Mesenchymal stem cell (in vitro differentiated cells and primary cell): ENCODE measurements around the gene CORT.
A peak's percentile ranks its signal among the peaks of the same experiment; 100 is the strongest.

ENCODE experiments used
- DNase-seq: peaks from one replicate; pipeline ENCODE4 v3.0.0-alpha.2; 2013
- H2AFZ ChIP-seq: one replicate; pipeline ENCODE4 v1.6.1; 2013; ENCODE audit warnings: low read depth, mild to moderate bottlenecking, control low read depth, inconsistent platforms, low read length, moderate library complexity
- H2AK5ac ChIP-seq: 2 replicates; pipeline ENCODE4 v1.6.1; 2013; ENCODE audit warnings: low read length, moderate library complexity, mild to moderate bottlenecking, inconsistent platforms; ENCODE audit not compliant: severe bottlenecking
- H2BK120ac ChIP-seq: one replicate; pipeline ENCODE4 v1.6.1; 2013; ENCODE audit warnings: low read depth, mild to moderate bottlenecking, inconsistent platforms, low read length, moderate library complexity
- H2BK12ac ChIP-seq, 2 experiments: one replicate each; pipeline ENCODE4 v1.6.1; 2013; ENCODE audit warnings: inconsistent platforms in 2 of 2, low read length in 2 of 2, mild to moderate bottlenecking in 2 of 2, moderate library complexity in 2 of 2, control low read depth in 1 of 2
- H2BK15ac ChIP-seq: one replicate; pipeline ENCODE4 v1.6.1; 2013; ENCODE audit warnings: mild to moderate bottlenecking, low read depth, inconsistent platforms; ENCODE audit not compliant: poor library complexity, severe bottlenecking
- H2BK5ac ChIP-seq: 2 replicates; pipeline ENCODE4 v1.6.1; 2013; ENCODE audit warnings: low read depth, mild to moderate bottlenecking, low read length, control low read depth, inconsistent platforms; ENCODE audit not compliant: poor library complexity, severe bottlenecking
- H3K14ac ChIP-seq, 2 experiments: one replicate each; pipeline ENCODE4 v1.6.1; 2013; ENCODE audit warnings: inconsistent platforms in 2 of 2, low read length in 2 of 2, control low read depth in 1 of 2, mild to moderate bottlenecking in 1 of 2, moderate library complexity in 1 of 2
- H3K18ac ChIP-seq, 2 experiments: one replicate each; pipeline ENCODE4 v1.6.1; 2013; ENCODE audit warnings: inconsistent platforms in 2 of 2, low read length in 2 of 2, control low read depth in 1 of 2, low read depth in 1 of 2, mild to moderate bottlenecking in 1 of 2
- H3K23ac ChIP-seq, 2 experiments: one replicate each; pipeline ENCODE4 v1.6.1; 2013; ENCODE audit warnings: inconsistent platforms in 2 of 2, low read length in 2 of 2, mild to moderate bottlenecking in 2 of 2, moderate library complexity in 2 of 2, control low read depth in 1 of 2
- H3K27ac ChIP-seq: 2 replicates; pipeline ENCODE4 v1.5.1; 2013; ENCODE audit warnings: mild to moderate bottlenecking, moderate library complexity, low read length, control low read depth, inconsistent platforms; ENCODE audit not compliant: poor library complexity, severe bottlenecking
- H3K27me3 ChIP-seq, 2 experiments: 2 replicates each; pipeline versions ENCODE4 v1.6.1 to v1.7.0; 2013; ENCODE audit warnings: low read length in 2 of 2, mild to moderate bottlenecking in 2 of 2, moderate library complexity in 2 of 2, control low read depth in 1 of 2, inconsistent platforms in 1 of 2; ENCODE audit not compliant: control insufficient read depth in 1 of 2, insufficient read depth in 1 of 2
- H3K36me3 ChIP-seq, 2 experiments: 2 replicates each; pipeline versions ENCODE4 v1.6.1 to v1.7.0; 2013; ENCODE audit warnings: low read length in 2 of 2, control low read depth in 1 of 2, inconsistent platforms in 1 of 2, low read depth in 1 of 2, mild to moderate bottlenecking in 1 of 2; ENCODE audit not compliant: insufficient read depth in 2 of 2, control insufficient read depth in 1 of 2
- H3K4ac ChIP-seq, 2 experiments: one replicate each; pipeline ENCODE4 v1.6.1; 2013; ENCODE audit warnings: inconsistent platforms in 2 of 2, low read length in 2 of 2, mild to moderate bottlenecking in 2 of 2, moderate library complexity in 2 of 2, control low read depth in 1 of 2, low read depth in 1 of 2
- H3K4me1 ChIP-seq: 2 replicates; pipeline ENCODE4 v1.6.1; 2013; ENCODE audit warnings: low read depth, low read length, control low read depth; ENCODE audit not compliant: control insufficient read depth, insufficient read depth
- H3K4me2 ChIP-seq: 2 replicates; pipeline ENCODE4 v1.6.1; 2013; ENCODE audit warnings: low read length, mild to moderate bottlenecking, inconsistent platforms; ENCODE audit not compliant: poor library complexity, severe bottlenecking
- H3K4me3 ChIP-seq, 2 experiments: 2 replicates each; pipeline versions ENCODE4 v1.5.1 to v1.7.0; 2013; ENCODE audit warnings: low read length in 2 of 2, mild to moderate bottlenecking in 2 of 2, control low read depth in 1 of 2, low read depth in 1 of 2; ENCODE audit not compliant: insufficient read depth in 1 of 2
- H3K79me1 ChIP-seq: replicated peaks from 2 replicates; pipeline ENCODE4 v1.6.1; 2013; ENCODE audit warnings: mild to moderate bottlenecking, control low read depth, low read length, inconsistent platforms; ENCODE audit not compliant: poor library complexity, severe bottlenecking
- H3K9ac ChIP-seq: 2 replicates; pipeline ENCODE4 v1.7.0; 2013; ENCODE audit warnings: mild to moderate bottlenecking, low read length, moderate library complexity
- H3K9me3 ChIP-seq: 2 replicates; pipeline ENCODE4 v1.7.0; 2013; ENCODE audit warnings: mild to moderate bottlenecking, low read length; ENCODE audit not compliant: control insufficient read depth
- H4K8ac ChIP-seq: one replicate; pipeline ENCODE4 v1.6.1; 2013; ENCODE audit warnings: inconsistent platforms, mild to moderate bottlenecking, low read length, moderate library complexity
- H4K91ac ChIP-seq: one replicate; pipeline ENCODE4 v1.6.1; 2013; ENCODE audit warnings: mild to moderate bottlenecking, low read length, inconsistent platforms
- WGBS: methylation state at CpG from one replicate; pipeline ENCODE4 v1.1.7; 2013; ENCODE audit warnings: mixed read lengths; 5-methylcytosine and 5-hydroxymethylcytosine counted together

The CORT gene

DNA sequence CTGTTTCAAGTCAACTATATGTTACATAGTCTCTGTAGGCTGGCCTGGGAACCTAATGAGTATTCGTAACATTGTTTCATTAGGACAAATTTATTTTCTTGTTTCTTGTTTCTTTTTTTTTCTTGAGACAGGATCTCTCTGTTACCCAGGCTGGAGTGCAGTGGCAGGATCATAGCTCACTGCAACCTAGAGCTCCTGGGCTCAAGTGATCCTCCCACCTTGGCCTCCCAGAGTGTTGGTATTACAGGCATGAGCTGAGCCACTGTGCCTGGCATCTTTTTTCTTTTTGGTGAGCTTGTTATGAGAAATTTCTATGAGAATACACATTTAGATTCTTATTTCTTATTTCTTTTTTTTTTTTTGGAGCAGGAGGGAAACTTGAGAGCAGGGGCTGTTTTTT is 12.8 kb upstream of the CORT start:
- Histone ChIP-seq H3K14ac (no peak overlapping the region), H3K4me3 (no peak overlapping the region), H2BK15ac (no peak overlapping the region), H3K4me1 (peaks cover 7% of the 10 kb centered on the region), H3K27me3 (no peaks in the 10 kb centered on the region), H4K91ac (no peak overlapping the region), H3K4me2 (no peak overlapping the region), H2AFZ (no peak overlapping the region), H3K27ac (no peak overlapping the region), H3K79me1 (peaks cover 22% of the 10 kb centered on the region), H3K9me3 (no peaks in the 10 kb centered on the region), H4K8ac (no peak overlapping the region), H3K9ac (no peak overlapping the region), H3K18ac (no peak overlapping the region), H3K23ac (no peak overlapping the region), H2BK12ac (no peak overlapping the region), H2BK120ac (no peak overlapping the region), H2AK5ac (no peak overlapping the region), H3K4ac (no peak overlapping the region), H2BK5ac (no peak overlapping the region), H3K36me3 (peaks cover 0 to 16% of the 10 kb centered on the region in 2 experiments)
- DNase-seq: no peak
- 100% methylated on average over 1 of the region's 1 CpG for WGBS

DNA sequence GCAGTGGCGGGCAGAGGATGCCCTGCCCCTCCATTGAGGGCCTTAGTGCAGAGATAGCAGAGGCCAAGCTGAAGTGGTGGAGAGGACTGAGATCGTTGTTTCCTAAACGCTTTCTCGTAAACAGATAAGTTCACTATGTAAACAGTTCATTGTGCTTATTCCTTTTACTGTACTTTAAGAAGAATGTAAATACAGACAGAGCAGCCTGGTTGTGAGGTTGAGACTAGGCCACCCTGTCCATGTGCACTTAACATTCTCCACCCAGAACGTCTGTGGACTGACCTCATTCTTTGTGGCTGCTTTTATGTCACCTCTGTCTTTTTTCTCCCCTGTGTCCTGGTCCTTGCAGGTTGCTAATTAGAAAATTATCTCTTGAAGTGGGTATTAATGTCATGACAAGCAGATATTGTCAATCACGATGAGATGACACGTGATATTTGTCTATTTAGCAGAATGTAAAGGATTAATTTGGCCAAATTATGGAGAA is 11.1 kb upstream of the CORT start:
- Histone ChIP-seq H4K91ac (no peak overlapping the region), H3K4ac (no peak overlapping the region), H3K4me1 (no peaks in the 10 kb centered on the region), H3K27me3 (no peaks in the 10 kb centered on the region), H3K14ac (no peak overlapping the region), H3K23ac (no peak overlapping the region), H3K4me3 (no peak overlapping the region), H3K4me2 (no peak overlapping the region), H2BK120ac (no peak overlapping the region), H3K36me3 (peaks cover 0 to 22% of the 10 kb centered on the region in 2 experiments), H3K79me1 (peaks cover 12% of the 10 kb centered on the region), H2BK5ac (no peak overlapping the region), H2AK5ac (no peak overlapping the region), H2BK12ac (no peak overlapping the region), H4K8ac (no peak overlapping the region), H2BK15ac (no peak overlapping the region), H3K9me3 (no peaks in the 10 kb centered on the region), H3K18ac (no peak overlapping the region), H3K9ac (no peak overlapping the region), H2AFZ (no peak overlapping the region), H3K27ac (no peak overlapping the region)
- peak; percentile 78 for DNase-seq
- 61% methylated on average over 4 of the region's 7 CpGs for WGBS

DNA sequence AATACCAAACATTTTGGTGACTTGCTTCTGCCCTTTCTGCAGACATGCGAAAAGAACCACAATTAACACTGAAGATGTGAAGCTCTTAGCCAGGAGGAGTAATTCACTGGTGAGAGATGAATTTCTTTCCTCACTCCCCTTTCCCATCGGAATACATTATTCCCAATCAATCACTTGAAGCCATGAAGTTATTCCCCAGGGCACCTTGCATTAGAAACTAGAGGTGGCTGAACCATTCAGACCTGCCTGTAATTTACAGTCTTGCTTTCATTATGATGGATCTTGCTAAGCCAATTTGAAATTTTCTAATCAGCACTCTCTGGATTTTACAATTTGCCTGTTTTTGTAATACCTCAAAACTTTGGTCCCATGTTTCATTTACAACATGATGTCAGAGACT is 9.5 kb upstream of the CORT start:
- WGBS: 97% methylated on average over 2 of the region's 2 CpGs
- DNase-seq: no peak
- Histone ChIP-seq H2BK120ac (no peak overlapping the region), H3K27me3 (no peaks in the 10 kb centered on the region), H2AK5ac (no peak overlapping the region), H4K8ac (no peak overlapping the region), H3K9me3 (no peaks in the 10 kb centered on the region), H3K9ac (no peak overlapping the region), H3K27ac (no peak overlapping the region), H3K4me3 (no peak overlapping the region), H2BK5ac (no peak overlapping the region), H3K14ac (no peak overlapping the region), H2AFZ (no peak overlapping the region), H3K23ac (no peak overlapping the region), H3K4ac (no peak overlapping the region), H3K4me1 (no peaks in the 10 kb centered on the region), H2BK15ac (no peak overlapping the region), H3K36me3 (peaks cover 0 to 27% of the 10 kb centered on the region in 2 experiments), H3K79me1 (peaks cover 6% of the 10 kb centered on the region), H4K91ac (no peak overlapping the region), H3K4me2 (no peak overlapping the region), H3K18ac (no peak overlapping the region), H2BK12ac (no peak overlapping the region)

DNA sequence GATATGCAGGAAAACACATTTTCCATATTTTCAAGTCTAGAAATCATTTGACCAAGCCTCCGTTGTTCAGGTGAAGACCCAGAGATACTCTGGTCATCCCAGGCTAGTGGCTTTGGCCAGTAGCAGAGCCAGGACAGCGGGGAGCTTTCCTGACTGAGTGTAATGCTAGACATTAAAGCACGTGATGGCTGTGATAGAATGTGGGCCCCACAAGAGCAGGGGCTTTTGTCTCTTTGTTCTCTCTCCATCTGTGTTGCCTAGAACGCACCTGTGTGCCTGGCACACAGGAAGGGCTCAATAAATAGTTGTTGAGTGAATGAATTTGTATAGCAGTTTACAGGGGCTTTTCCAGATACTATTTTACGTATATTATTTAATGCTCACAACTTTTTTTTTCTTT is 9.0 kb upstream of the CORT start:
- H3K79me1 ChIP-seq: peaks cover 6% of the 10 kb centered on the region
- H3K36me3 ChIP-seq: peaks cover 0 to 26% of the 10 kb centered on the region in 2 experiments
- no peak overlapping the region for H3K4me3 ChIP-seq
- no peak overlapping the region for H2BK15ac ChIP-seq
- H2AK5ac ChIP-seq: no peak overlapping the region
- no peak overlapping the region for H2BK12ac ChIP-seq
- no peak overlapping the region for H3K4ac ChIP-seq
- H3K4me2 ChIP-seq: no peak overlapping the region
- H2BK120ac ChIP-seq: no peak overlapping the region
- no peak overlapping the region for H2AFZ ChIP-seq
- no peaks in the 10 kb centered on the region for H3K4me1 ChIP-seq
- no peaks in the 10 kb centered on the region for H3K27me3 ChIP-seq
- no peak overlapping the region for H4K91ac ChIP-seq
- no peaks in the 10 kb centered on the region for H3K9me3 ChIP-seq
- H3K9ac ChIP-seq: no peak overlapping the region
- H3K27ac ChIP-seq: no peak overlapping the region
- H3K14ac ChIP-seq: no peak overlapping the region
- H2BK5ac ChIP-seq: no peak overlapping the region
- WGBS: 93% methylated on average over 4 of the region's 5 CpGs
- H4K8ac ChIP-seq: no peak overlapping the region
- no peak for DNase-seq
- no peak overlapping the region for H3K18ac ChIP-seq
- no peak overlapping the region for H3K23ac ChIP-seq
